IMR-90 (cell line): ENCODE data around the gene DNAJC12. TPM values are rescaled to one million over a fixed set of nuclear protein-coding genes. Genes with fewer than 3 reads are reported as not detected.

Experiments
- ATAC-seq: fragments of 200-7000 bp; cut with Tn5 transposase; 2 replicates; pipeline ENCODE4 v1.9.1; 2020; ENCODE audit warnings: low read depth, mild to moderate bottlenecking, moderate library complexity
- BruUV-seq: library from RNA; stranded (reverse); fragments of 400-500 nt; replicated peaks from 2 replicates; lab custom pipeline; 2021; lab: Mats Ljungman, UMichigan
- CTCF ChIA-PET: fragments of 300-600 bp; formaldehyde crosslinking; extraction: SDS; loops from one replicate; lab custom pipeline; 2021; ENCODE audit warnings: antibody characterized with exemption; lab: Yijun Ruan, JAX
- POLR2A ChIA-PET: fragments of 300-600 bp; sonication (Branson Sonifier 250); formaldehyde crosslinking; loops from one replicate; lab custom pipeline; 2022; ENCODE audit warnings: antibody characterized with exemption; ENCODE audit not compliant: unreplicated experiment; lab: Charles Lee
- DNase-seq: peaks from one replicate; pipeline ENCODE4 v3.0.0; 2013
- H2AFZ ChIP-seq: replicated peaks from 2 replicates; pipeline ENCODE3; 2013; ENCODE audit warnings: low read length, mild to moderate bottlenecking; ENCODE audit not compliant: poor library complexity
- H2AK5ac ChIP-seq: 2 replicates; pipeline ENCODE4 v1.6.1; 2013; ENCODE audit warnings: low read depth, low read length, inconsistent platforms
- H2AK9ac ChIP-seq: replicated peaks from 2 replicates; pipeline ENCODE3; 2013; ENCODE audit warnings: mild to moderate bottlenecking, low read depth, low read length, moderate library complexity; ENCODE audit not compliant: poor library complexity
- H2BK120ac ChIP-seq: 2 replicates; pipeline ENCODE4 v1.6.1; 2013; ENCODE audit warnings: low read depth, low read length, inconsistent platforms
- H2BK15ac ChIP-seq: 3 replicates; pipeline ENCODE4 v1.6.1; 2013; ENCODE audit warnings: low read depth, low read length, inconsistent platforms
- H2BK20ac ChIP-seq: 2 replicates; pipeline ENCODE4 v1.6.1; 2013; ENCODE audit warnings: low read depth, mild to moderate bottlenecking, inconsistent platforms, low read length, moderate library complexity
- H2BK5ac ChIP-seq: 2 replicates; pipeline ENCODE4 v1.6.1; 2013; ENCODE audit warnings: mild to moderate bottlenecking, low read depth, low read length, inconsistent platforms; ENCODE audit not compliant: poor library complexity, severe bottlenecking
- H3K14ac ChIP-seq: replicated peaks from 2 replicates; pipeline ENCODE4 v1.6.1; 2013; ENCODE audit warnings: low read depth, low read length, inconsistent platforms
- H3K18ac ChIP-seq: 2 replicates; pipeline ENCODE4 v1.6.1; 2013; ENCODE audit warnings: low read depth, low read length, control low read depth
- H3K23ac ChIP-seq: 2 replicates; pipeline ENCODE4 v1.6.1; 2013; ENCODE audit warnings: low read depth, low read length, inconsistent platforms
- H3K27ac ChIP-seq: 2 replicates; pipeline ENCODE4 v1.5.1; 2013; ENCODE audit warnings: mild to moderate bottlenecking, control low read depth, low read length; ENCODE audit not compliant: insufficient read depth
- H3K27me3 ChIP-seq: 2 replicates; pipeline ENCODE4 v1.6.1; 2013; ENCODE audit warnings: low read length; ENCODE audit not compliant: control insufficient read depth, insufficient read depth
- H3K36me3 ChIP-seq: 2 replicates; pipeline ENCODE4 v1.6.1; 2013; ENCODE audit warnings: low read length, mixed read lengths; ENCODE audit not compliant: control insufficient read depth, insufficient read depth
- H3K4ac ChIP-seq: 2 replicates; pipeline ENCODE4 v1.6.1; 2013; ENCODE audit warnings: low read depth, low read length, inconsistent platforms
- H3K4me1 ChIP-seq: 2 replicates; pipeline ENCODE4 v1.6.1; 2013; ENCODE audit warnings: low read length, mixed read lengths; ENCODE audit not compliant: control insufficient read depth, insufficient read depth
- H3K4me2 ChIP-seq: 2 replicates; pipeline ENCODE4 v1.6.1; 2013; ENCODE audit warnings: low read depth, mild to moderate bottlenecking, control low read depth, low read length, moderate library complexity
- H3K4me3 ChIP-seq: 2 replicates; pipeline ENCODE4 v1.5.1; 2013; ENCODE audit warnings: low read depth, mild to moderate bottlenecking, control low read depth, low read length, moderate library complexity; ENCODE audit not compliant: insufficient read depth
- H3K56ac ChIP-seq: 2 replicates; pipeline ENCODE4 v1.6.1; 2013; ENCODE audit warnings: low read length, inconsistent platforms; ENCODE audit not compliant: insufficient read depth; ENCODE audit errors: extremely low read depth
- H3K79me1 ChIP-seq, 2 experiments: 2 replicates each; pipeline ENCODE4 v1.6.1; 2013; ENCODE audit warnings: low read length in 2 of 2, inconsistent platforms in 1 of 2, low read depth in 1 of 2
- H3K9ac ChIP-seq: 2 replicates; pipeline ENCODE4 v1.6.1; 2013; ENCODE audit warnings: low read depth, low read length, control low read depth
- H3K9me1 ChIP-seq: 2 replicates; pipeline ENCODE4 v1.6.1; 2013; ENCODE audit warnings: low read length, inconsistent platforms; ENCODE audit not compliant: insufficient read depth
- H3K9me3 ChIP-seq: 2 replicates; pipeline ENCODE4 v1.6.1; 2013; ENCODE audit warnings: low read length; ENCODE audit not compliant: control insufficient read depth, insufficient read depth
- H4K20me1 ChIP-seq: 2 replicates; pipeline ENCODE4 v1.6.1; 2013; ENCODE audit warnings: low read length, inconsistent platforms; ENCODE audit not compliant: insufficient read depth
- H4K5ac ChIP-seq: 2 replicates; pipeline ENCODE4 v1.6.1; 2013; ENCODE audit warnings: mild to moderate bottlenecking, low read depth, low read length, control low read depth
- H4K8ac ChIP-seq, 2 experiments: 2 replicates each; pipeline ENCODE4 v1.6.1; 2013; ENCODE audit warnings: low read depth in 2 of 2, low read length in 2 of 2, control low read depth in 1 of 2, inconsistent platforms in 1 of 2
- H4K91ac ChIP-seq: 2 replicates; pipeline ENCODE4 v1.6.1; 2013; ENCODE audit warnings: low read depth, low read length, inconsistent platforms; ENCODE audit not compliant: insufficient read depth
- ELK1 ChIP-seq: fragments of 150-350 bp; IDR thresholded peaks from 2 replicates; pipeline ENCODE4 v1.6.1; 2016; ENCODE audit warnings: low read depth, mild to moderate bottlenecking, low read length, moderate library complexity, borderline replicate concordance
- MXI1 ChIP-seq: IDR thresholded peaks from 2 replicates; pipeline ENCODE4 v1.6.1; 2012; ENCODE audit warnings: low read depth, mild to moderate bottlenecking, low read length, moderate library complexity, borderline replicate concordance
- POLR2A ChIP-seq: IDR thresholded peaks from 2 replicates; pipeline ENCODE4 v1.6.1; 2012; ENCODE audit warnings: mild to moderate bottlenecking, low read depth, low read length
- SMC3 ChIP-seq: fragments of 150-350 bp; IDR thresholded peaks from 2 replicates; pipeline ENCODE4 v1.6.1; 2016; ENCODE audit warnings: low read depth, mild to moderate bottlenecking, antibody characterized with exemption, low read length, moderate library complexity
- WGBS, 2 experiments: methylation state at CpG; one replicate each; pipeline versions ENCODE4 v1.1.5 to v1.1.7; 2013; ENCODE audit warnings: missing lambda C conversion rate in 2 of 2; ENCODE audit not compliant: insufficient read length in 1 of 2; ENCODE audit errors: extremely low coverage in 2 of 2; 5-methylcytosine and 5-hydroxymethylcytosine counted together
- dilution Hi-C: fragments of 300-500 bp; cut with HindIII; formaldehyde crosslinking; loops from one replicate; pipeline ENCODE4 v1.14.3; 2018; ENCODE audit warnings: low sequenced_read_pairs; ENCODE audit not compliant: unreplicated experiment
- in situ Hi-C: fragments of 300-500 bp; cut with MboI; formaldehyde crosslinking; loops from 3 replicates; pipeline ENCODE4 v1.14.3; 2019; ENCODE audit warnings: low sequenced_read_pairs, inconsistent platforms, mixed read lengths
- intact Hi-C: fragments of 100-400 bp; cut with micrococcal nuclease; formaldehyde crosslinking; loops from 2 replicates; pipeline ENCODE4 v1.10.0; 2022
- polyA plus RNA-seq, 3 experiments: library from polyadenylated mRNA; depleted of rRNA; stranded (reverse); fragments of >200 nt; gene quantifications; 2 replicates each; pipeline ENCODE4 v1.2.3, GENCODE V29; 2012; ENCODE audit warnings: low replicate concordance in 1 of 3
- total RNA-seq: library from RNA; depleted of rRNA; stranded (reverse); fragments of >200 nt; gene quantifications from 2 replicates; pipeline ENCODE4 v1.2.3, GENCODE V29; 2012

DNAJC12 gene
- total and polyA plus RNA-seq, 2 of the 4 experiments (the other 2 are of a cell fraction) = 2.3 to 2.9 TPM

- BruUV-seq = no TSS peak
- Histone ChIP-seq H3K27ac (no peak overlapping the region), H3K4me3 (no peak overlapping the region), H3K9ac (no peak overlapping the region), H4K5ac (no peak overlapping the region), H2BK120ac (no peak overlapping the region), H3K9me3 (no peaks in the 10 kb centered on the region), H3K23ac (no peak overlapping the region), H4K91ac (no peak overlapping the region), H3K56ac (no peak overlapping the region), H3K4me2 (no peak overlapping the region), H3K4me1 (no peaks in the 10 kb centered on the region), H3K27me3 (no peaks in the 10 kb centered on the region), H3K79me1 (no peaks in the 10 kb centered on the region), H3K9me1 (no peaks in the 10 kb centered on the region), H2AFZ (no peak overlapping the region), H2BK5ac (no peak overlapping the region), H3K4ac (no peak overlapping the region), H4K20me1 (no peaks in the 10 kb centered on the region), H2BK20ac (no peak overlapping the region), H2BK15ac (no peak overlapping the region), H4K8ac (no peak overlapping the region), H2AK5ac (no peak overlapping the region), H3K18ac (no peak overlapping the region), H2AK9ac (no peak overlapping the region), H3K14ac (no peak overlapping the region), H3K36me3 (no peaks in the 10 kb centered on the region)
- TF ChIP-seq SMC3 (no peak), POLR2A (no peak), MXI1 (no peak), ELK1 (no peak)
- in situ Hi-C loops (no loop called here), intact Hi-C loops (no loop called here), dilution Hi-C loops (no loop called here)
- ChIA-PET CTCF (interaction anchor here (1.1 kb wide), 1 partner anchor 13 kb away, joined by 3 read pairs; no protein-coding TSS in a partner anchor), POLR2A (no interaction called here)
- no peak for ATAC-seq
- no peak for DNase-seq
- WGBS, 2 experiments = no CpG with 5 or more reads among the region's 1 CpG
Observed at GRCh38 chr10:67801118-67801517, 36.9 kb downstream of the DNAJC12 start.
